Erythroblast (primary cell): Measurements from ENCODE around the gene EFNA2.

Experiments used
- GATA1 ChIP-seq: IDR thresholded peaks from 2 replicates; pipeline ENCODE4 v1.6.1; 2011; ENCODE audit warnings: low read depth, mild to moderate bottlenecking, control low read depth, low read length, moderate library complexity
- POLR2A ChIP-seq: IDR thresholded peaks from 2 replicates; pipeline ENCODE4 v1.6.1; 2011; ENCODE audit warnings: mild to moderate bottlenecking, low read length

GRCh38 chr19:1250437-1251260 is 35.0 kb upstream of the EFNA2 start:
- TF ChIP-seq POLR2A: no peak
- no peak for TF ChIP-seq GATA1
